ENCODE results near the gene CHTF18.
A peak's percentile ranks its signal among the peaks of the same experiment; 100 is the strongest.
"Not testable (repeated sequence)": the region's sequence is repeated elsewhere in the genome, so short reads cannot be mapped to it uniquely, and the experiment has no call there.

CHTF18 gene

DNA sequence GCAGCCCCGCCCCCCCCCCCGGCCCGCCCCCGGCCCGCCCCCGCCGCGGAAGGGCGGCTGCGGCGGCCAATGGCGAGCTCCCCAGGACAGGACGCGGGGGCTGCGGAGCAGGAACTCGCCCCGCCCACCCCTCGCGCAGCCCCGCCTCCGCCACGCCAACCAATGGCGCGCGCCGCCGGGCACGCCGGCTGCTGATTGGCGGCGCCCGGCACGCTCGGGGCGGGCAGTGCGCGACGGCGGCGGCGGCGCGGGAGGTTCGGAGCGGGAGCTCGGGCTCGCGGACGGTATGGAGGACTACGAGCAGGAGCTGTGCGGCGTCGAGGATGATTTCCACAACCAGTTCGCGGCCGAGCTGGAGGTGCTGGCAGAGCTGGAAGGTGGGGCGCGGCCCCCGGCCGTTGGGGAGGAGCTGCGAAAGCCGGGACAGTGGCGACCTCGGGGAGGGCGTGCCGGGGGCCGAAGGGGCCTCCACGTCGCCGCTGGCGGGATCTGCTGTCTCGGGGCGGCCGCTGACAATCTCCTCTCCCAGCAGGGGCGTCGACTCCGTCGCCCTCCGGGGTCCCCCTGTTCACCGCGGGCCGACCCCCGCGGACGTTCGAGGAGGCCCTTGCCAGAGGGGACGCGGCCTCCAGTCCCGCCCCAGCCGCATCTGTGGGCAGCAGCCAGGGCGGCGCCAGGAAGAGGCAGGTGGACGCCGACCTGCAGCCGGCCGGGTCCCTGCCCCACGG lies at the start of gene CHTF18:
Gene CHTF18, plus strand, starts transcription at position 222 of the 728 bp plus-strand sequence. Its CDS starts 65 bp downstream, at position 287.
- DNase-seq = peak; percentile 94

DNA sequence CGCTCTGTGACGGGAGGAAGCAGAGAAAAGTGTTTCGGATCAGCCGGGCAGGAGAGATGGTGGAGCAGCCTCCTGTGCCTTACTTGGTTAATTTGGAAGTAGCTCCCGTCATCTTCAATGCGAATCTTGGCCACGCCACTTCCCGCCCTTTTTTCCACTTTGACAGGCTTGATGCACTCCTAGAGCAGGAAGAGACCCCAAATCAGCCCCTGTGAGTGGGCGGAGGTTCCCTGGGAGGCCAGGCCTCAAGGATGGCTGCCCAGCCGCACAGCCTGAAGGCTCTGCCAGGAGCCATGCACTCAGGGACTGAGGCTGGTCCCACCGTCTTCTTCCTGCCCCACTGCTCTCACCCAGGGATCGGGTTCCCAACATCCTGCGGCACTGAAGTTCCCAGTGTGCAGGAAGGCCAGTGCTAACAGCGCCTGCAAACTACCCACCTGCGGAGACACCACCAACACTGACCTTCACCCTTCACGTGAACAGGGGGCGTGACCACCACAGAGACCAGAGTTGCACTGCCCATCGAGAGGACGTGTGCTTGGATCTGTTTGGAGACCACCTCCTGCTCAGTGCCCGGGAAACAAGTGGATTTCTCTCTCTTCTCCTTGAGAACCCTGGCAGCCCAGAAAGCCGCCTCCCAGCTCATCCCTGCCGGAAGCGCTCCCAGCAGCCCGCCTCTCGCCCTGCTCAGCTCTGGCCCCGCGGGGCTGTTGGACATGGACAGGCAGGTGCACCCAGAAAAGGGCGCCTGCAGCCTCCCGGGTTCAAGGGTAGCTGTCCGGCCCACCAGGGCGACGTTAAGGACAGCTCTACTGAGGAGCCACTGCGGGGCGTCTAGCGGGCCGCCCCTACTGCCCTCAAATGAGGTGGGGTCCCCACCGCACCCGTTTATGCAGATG lies 48.6 kb upstream of the CHTF18 start:
- no peak for DNase-seq

DNA sequence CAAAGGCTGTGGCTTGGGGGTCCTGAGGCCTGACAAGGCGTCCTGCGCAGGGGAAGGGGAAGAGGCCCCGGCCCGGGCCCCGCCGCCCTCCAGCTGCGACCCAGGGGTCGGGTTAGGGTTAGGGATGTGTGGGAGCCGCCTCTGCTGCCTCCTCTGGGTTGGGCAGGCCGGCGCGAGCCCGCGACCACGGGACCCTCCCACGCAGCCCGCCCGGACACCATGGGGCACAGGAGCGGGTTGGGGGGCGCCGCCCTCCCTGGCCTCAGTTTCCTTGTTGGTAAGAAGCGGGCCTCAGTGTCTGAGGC lies 48.0 kb upstream of the CHTF18 start:
- DNase-seq = peak; percentile 38

DNA sequence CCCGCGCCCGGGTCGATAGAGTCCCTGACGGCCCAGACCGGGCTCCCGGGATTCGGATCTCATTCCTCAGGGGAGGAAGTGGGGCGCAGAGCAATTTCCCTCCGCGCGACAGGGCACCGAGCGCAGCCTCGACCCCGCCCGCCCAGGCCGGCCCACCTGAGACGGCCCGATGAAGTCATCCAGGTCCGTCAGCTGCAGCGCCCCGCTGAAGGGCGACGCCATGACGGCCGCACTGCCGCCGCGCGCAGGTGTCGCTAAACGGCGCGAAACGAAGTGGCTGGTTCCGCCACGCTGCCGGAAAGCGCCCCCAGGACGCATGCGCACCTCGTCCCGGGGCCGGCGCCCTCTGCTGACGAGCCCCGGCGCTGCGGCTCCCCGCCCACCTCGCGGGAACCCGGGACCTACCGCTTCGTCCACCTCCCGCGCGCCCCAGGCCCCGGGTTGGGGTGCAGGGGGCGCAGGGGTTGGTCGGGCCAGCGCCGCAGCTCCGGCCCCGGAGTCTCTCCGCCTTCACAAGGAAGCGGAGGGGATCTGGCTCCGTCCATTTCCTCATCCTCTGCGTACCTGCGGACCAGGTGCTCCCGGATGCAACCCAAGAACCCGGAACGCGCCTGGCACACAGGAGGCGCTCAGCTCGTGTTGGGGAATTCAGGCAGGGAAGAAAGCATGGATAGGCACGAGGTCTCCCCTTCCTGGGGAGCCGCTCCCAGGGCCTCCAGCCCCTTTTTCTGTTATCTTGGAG lies 47.5 kb upstream of the CHTF18 start, which contains the start of gene CIAO3:
Gene CIAO3, minus strand, starts transcription at position 234 of the 742 bp plus-strand sequence. Its CDS starts 12 bp downstream, at position 222.
- DNase-seq = peak; percentile 91

DNA sequence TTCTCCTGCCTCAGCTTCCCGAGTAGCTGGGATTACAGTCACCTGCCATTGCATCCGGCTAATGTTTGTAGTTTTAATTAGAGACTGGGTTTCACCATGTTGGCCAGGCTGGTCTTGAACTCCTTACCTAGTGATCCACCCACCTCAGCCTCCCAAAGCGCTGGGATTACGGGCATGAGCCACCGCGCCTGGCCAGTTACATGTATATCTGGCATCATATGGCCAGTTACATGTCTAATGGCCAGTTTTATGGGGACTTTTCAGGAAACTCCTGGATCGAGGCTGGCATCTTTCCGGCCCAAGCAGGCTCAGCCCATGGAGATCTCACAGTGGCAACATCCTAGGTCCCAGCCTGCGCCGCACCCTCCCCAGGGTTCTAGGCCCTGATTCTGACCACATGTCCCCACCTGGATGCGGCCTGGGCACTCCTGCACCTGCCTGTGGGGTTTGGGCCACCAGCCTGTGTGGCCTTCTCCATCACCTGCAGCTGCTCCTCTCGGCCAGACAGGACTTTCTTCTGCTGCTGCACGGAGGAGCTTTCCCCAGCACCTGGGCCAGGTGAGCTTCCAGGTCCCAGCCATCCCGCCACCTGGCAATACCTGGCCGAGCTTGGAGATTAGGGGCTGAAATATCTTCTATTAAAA lies 46.3 kb upstream of the CHTF18 start:
- no peak for DNase-seq

DNA sequence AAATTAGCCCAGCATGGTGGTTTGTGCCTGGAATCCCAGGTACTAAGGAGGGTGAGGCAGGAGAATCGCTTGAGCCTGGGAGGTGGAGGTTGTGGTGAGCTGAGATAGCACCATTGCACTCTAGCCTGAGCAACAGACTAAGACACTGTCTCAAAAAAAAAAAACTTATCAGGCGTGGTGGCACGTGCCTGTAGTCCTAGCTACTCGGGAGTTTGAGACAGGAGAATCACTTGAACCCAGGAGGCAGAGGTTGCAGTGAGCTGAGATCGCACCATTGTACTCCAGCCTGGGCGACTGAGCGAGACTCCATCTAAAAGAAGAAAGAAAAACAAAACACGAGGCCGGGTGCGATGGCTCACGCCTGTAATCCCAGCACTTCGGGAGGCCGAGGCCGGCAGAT lies 45.5 kb upstream of the CHTF18 start:
- not testable (repeated sequence) for DNase-seq

DNA sequence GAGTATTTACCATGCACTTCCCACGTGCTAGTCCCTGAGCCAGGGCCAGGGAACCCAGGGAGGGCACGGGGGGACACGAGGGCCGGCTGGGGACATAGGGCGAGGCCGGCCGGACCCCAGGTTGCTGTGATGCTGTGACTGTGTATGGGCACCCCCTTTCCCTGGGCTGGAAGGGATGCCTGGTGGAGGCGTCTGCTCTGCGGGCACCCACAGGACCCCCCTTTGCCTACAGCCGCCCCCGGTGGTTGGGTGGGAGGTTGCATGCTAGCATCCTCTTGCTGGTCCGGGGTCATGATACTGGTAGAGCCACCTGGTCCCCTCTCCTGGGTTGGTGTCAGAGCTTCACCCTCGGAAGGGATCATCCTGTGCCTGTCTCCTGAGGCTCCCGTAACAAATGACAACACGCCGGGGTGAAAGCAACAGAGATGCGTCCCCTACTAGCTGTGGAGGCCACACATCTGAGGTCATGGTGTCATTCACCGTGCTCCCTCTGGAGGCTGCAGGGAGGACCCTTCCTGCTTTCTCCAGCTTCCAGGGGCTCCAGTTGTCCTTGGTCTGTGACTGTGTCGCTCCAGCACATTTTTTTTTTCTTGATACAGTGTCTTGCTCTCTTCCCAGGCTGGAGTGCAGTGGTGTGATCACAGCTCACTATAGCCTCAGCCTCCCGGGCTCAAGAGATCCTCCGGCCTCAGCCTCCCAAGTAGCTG lies 44.5 kb upstream of the CHTF18 start:
- no peak for DNase-seq

DNA sequence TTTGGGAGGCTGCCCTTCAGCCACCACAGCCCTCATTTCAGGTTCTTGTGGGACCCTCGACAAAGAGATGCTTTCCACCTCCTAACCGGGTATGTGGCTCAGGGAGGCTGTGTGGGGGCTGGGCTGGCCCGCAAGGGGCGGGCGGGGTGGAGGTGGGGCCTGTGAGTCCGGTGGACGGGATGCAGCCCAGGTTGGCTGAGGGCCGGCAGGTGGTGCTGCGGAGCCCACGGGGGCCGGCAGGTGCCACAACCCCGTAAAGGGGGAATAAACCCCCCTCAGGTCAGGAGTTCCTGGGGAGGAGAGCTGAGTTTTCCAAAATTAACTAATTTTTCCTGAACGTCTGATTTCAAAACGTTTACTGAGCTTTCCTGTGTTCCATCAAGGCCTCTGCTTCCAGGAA lies 42.7 kb upstream of the CHTF18 start:
- DNase-seq = peak; percentile 51

DNA sequence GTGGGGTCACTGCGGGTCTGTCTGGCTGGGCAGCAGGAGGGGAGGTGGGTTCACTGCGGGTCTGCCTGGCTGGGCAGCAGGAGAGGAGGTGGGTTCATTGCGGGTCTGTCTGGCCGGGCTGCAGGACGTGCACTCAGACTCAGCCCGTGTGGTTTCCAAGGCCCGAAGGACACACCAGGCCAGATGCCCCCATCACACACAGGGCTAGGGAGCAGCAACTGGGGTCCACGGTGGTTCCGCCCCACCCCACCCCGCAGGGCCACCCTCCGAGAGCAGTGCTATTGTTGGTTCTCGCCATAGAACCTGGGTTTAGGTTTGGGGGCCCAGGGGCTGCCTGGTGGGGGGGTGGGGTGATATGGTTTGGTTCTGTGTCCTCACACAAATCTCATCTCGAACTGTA lies 41.8 kb upstream of the CHTF18 start:
- no peak for DNase-seq

DNA sequence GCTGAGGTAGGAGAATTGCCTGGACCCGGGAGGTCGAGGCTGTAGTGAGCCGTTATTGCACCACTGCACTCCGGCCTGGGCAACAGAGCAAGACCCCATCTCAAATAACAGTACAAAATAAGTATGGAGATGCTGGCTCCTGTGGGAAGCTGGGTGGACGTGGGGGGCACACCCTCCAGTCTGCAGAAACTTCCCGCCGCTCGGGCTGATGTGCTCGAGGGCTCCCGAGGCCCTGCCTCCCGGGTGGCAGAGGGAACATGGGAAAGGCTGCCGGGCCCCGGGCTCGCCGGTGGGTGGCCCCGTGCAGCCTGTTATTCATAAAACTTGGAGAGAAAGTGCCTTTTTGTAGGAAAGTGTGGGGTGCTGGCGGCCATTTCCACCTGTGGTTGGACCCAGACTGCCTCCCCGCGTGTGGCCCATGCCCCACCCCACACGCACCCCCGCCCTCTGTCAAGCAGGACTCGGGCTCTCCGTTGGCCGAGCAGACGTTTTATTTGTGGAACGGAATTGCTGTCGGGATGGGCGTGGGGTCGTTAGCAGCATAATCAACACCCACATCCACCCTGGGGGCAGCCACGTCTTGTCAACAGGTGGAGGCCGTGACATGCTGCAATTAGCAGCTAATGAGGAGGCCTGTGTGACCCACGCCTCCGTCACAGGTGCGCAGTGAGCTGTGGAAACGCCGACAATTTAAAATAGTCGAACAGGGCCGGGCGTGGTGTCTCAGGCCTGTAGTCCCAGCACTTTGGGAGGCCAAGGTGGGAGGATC lies 40.3 kb upstream of the CHTF18 start:
- DNase-seq = no peak

DNA sequence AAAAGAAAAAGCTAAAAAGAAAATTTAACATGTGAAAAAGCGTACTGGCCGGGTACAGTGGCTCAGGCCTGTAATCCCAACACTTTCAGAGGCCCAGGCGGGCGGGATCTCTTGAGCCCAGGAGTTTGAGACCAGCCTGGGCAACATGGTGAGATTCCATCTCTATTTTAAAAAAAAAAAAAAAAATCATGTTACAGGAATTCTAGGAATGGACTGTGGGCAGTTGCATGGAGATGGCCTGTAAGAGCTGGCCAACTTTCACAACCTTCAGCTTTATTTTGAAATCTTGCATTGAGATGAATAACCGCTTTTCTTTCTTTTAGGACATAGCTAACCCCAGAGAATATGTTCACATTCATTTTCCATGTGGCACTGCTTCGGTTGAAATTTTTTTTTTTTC lies 39.4 kb upstream of the CHTF18 start:
- no peak for DNase-seq

DNA sequence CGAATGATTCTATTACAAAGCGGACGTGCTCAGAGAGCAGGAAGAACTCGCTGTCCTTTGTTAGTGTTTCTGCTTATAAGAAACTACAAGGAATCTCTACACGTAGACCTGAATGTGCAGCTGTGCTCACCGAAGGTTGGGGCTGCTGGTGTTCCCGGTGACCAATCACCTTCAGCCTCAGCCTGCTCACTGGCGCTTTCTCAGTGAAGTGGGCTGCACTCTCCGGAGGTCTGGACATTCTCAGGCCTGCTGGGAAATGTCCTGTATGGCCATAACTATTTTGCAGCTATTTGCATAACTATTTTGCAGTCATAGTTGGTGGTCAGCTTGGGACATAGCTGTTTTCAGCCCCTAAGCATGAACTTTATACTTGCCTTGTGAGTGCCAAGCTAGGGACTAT lies 37.9 kb upstream of the CHTF18 start:
- no peak for DNase-seq

DNA sequence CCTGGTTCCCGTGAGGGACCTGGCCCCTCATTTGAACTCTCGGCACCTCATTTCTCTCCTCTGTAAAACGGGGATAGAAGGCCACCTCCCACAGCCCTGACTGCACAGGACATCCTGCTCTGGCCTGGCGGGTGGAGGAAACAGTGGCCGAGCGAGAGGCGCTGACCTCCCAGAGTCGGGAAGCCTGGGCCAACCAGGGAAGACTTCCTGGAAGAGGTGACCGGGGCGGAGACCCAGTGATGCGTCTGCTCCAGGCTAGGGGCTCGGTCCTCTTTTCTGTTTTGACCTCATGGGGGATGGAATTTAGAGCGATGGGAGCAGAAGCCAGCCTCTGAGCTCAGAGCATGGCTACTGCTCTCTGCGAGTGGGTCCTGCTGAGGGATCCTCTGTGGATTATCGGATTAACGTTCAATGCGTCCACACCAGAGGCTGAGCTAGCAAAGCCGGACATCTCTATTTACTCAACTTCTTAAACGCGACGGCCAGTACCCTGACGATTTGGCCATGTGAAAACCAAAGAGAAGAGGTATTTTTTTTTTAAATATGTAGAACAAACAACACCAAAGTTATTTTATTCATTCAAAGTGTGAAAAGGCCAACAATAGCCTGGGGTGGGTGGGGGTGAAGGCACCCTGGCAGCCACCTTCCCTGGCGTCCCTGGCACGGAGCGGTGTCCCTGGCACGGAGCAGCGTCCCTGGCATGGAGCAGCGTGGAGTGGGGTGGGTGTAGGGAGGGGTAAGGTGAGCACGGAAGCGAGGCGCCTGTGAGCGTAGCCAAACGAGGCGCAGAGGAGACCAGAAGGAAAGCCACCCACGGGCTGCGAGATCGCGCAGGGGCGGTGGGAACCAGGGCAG lies 37.0 kb upstream of the CHTF18 start:
- no peak for DNase-seq

DNA sequence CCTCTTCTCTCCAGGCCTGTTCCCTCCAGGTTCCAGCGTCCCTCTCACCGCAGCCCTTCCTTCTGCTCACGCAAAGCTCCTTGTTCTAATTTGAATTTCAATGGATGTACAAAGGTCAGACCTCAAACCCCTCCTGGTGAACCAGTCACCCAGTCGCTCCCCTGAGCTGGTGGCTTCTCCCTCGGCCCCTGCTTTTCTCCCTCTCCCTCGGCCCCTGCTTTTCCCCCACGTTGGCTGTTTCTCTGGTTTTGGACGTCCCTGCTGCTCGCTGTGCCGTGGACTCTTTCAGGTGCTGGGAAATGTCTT lies 36.5 kb upstream of the CHTF18 start:
- DNase-seq = no peak

DNA sequence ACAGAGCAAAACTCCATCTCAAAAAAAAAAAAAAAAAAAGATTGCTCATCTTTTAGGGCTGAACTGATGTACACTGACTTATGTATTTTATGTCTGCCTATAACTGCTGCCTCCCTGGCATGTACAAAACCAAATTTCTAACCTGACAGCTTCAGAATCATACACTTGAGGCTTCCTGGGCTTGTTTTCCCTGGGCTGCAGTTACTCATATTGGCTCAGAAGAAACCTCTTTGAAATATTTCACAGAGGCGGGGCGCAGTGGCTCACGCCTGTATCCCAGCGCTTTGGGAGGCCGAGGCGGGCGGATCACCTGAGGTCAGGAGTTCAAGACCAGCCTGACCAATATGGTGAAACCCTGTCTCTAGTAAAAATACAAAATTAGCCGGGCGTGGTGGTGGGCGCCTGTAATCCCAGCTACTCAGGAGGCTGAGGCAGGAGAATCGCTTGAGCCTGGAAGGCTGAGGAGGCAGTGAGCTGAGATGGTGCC lies 34.3 kb upstream of the CHTF18 start:
- not testable (repeated sequence) for DNase-seq

DNA sequence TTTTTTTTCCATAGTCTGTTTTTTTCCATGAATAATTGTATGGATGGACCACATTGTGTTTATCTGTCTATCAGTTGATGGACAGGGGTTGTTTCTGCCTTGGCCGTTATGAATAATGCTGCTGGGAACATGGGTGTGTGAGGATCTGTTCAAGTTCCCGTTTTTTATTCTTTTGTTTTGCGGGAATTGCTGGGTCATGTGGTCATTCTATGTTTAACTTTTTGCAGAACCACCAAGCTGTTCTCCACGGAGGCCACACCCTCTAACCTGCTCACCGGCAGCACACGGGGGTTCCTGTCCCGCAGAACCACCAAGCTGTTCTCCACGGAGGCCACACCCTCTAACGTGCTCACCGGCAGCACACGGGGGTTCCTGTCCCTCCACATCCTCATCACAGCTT lies 33.8 kb upstream of the CHTF18 start:
- DNase-seq = peak; percentile 76

DNA sequence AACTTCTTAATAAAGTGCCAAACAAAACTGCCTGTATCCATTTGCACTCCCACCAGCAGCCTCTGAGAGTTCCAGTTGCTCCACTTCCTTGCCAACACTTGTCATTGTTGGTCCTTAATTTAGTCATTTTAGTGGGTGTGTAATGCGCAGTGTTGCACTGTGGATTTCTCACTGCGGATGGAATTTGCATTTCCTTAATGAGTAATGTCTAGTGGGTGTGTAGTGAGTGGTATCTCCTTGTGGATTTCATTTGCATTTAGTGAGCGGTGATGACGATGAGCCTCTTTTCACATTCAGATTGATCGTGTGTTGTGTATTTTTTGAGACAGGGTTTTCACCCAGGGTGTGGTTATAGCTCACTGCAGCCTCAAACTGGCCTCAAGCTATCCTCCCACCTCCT lies 32.0 kb upstream of the CHTF18 start:
- no peak for DNase-seq

DNA sequence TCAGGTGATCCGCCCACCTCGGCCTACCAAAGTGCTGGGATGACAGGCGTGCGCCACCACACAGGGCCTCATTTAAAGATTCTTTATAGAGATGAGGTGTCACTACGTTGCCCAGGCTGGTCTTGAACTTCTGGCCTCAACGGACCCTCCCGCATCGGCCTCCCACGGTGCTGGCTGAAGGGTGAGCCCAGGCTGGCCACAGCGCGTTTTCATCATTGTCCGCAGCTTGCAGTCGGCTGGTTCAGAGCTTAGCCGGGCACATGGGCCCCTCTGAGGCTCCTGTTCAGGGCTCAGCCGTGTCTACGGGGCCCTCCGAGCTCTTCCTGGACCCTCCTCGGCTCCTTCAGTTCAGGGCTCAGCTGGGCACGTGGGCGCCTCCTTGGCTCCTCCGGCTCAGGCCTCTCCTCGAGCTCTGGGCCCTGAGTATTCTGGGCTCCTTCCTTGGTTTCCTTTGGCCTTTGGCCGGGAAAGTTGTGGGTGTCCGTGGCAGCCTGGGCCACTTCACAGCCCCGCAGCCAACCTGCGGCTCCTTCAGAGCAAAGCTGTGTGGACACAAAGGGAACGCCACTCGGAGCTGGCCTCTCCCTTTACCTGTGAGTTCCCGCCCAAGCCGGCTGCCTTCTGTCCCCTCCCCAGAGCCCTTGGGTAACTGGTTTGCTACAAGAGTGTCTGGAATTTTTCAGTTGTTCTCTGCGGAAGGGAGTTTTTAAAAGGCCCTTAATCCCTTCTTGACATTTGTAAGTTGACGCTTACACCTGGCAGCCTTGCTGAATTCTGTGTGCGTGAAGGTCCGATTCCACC lies 29.1 kb upstream of the CHTF18 start:
- DNase-seq = no peak

DNA sequence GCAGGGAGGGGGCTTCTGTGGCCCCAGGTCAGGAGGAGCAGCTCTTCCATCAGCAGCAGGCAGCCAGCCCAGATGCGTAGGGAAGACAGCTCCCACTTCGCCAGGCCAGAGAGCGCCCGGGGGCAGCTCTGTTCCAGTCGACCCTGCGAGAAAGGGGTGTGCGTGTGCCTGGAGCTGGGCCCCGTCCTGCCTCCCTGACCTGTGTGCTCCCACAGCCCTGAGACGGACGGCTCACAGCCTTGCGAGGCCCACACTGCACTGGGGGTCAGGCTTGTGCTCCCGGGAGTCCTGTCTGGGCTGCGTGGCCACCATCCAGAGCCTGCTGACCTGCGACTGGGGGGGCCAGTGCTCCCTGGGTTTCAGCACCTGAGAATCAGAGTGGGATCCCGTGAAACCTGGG lies 28.4 kb upstream of the CHTF18 start:
- no peak for DNase-seq
